ENCODE measurements around the gene ATP8B3. TPM values are rescaled to one million over a fixed set of nuclear protein-coding genes. Genes with fewer than 3 reads are reported as not detected.

ATP8B3 gene
- total RNA-seq, 4 donors from 2014 or later = 0.30 to 1.2 (median 0.66) TPM

DNA sequence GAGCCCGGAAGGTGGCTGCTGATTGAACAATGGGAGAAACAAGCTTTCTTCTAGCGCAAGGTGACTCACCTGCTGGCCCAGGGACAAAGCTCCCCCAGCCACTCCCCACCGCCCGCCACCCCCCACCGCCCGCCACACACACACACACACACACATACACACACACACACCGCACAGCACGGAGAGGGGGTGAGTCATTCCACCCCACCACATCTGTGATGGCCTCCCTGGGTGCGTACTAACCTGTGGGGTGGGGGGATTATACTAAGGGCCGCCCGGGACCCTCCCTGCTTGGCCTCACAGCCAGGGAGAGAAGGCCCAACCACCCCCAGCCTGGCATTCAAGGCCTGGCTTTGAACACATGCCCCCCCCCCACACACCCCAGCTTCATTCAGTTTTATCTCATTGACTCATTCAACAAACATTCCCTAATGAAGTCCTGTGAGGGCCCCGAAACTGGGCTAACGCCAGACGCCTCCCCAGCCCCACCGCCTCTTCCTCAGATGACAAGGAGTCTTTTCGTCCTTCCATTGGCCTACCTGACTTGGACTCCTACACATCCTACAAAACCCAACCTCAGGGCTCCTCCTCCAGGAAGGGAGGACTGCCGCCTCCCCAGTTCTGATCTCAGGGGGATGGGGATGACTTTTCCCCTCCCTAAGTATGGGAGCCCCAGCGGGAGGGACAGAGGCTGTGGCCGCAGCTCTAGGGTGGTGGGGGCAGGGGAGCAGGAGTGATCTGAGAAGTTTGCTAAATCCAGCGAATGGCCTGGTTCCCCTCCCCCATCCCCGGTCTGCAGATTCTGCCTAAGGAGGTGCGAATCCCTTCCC, 64.6 kb downstream of the ATP8B3 start:
- H3K4me3 ChIP-seq (ENCODE audit: low read depth, poor library complexity, severe bottlenecking) = no peak overlapping the region
- DNase-seq (ENCODE audit: low spot score in 2 of 2) = no peak
- TF ChIP-seq POLR2A (IDR thresholded peaks at IDR 0.05) = no peak
- TF ChIP-seq, protein P1, sequence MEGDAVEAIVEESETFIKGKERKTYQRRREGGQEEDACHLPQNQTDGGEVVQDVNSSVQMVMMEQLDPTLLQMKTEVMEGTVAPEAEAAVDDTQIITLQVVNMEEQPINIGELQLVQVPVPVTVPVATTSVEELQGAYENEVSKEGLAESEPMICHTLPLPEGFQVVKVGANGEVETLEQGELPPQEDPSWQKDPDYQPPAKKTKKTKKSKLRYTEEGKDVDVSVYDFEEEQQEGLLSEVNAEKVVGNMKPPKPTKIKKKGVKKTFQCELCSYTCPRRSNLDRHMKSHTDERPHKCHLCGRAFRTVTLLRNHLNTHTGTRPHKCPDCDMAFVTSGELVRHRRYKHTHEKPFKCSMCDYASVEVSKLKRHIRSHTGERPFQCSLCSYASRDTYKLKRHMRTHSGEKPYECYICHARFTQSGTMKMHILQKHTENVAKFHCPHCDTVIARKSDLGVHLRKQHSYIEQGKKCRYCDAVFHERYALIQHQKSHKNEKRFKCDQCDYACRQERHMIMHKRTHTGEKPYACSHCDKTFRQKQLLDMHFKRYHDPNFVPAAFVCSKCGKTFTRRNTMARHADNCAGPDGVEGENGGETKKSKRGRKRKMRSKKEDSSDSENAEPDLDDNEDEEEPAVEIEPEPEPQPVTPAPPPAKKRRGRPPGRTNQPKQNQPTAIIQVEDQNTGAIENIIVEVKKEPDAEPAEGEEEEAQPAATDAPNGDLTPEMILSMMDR (IDR thresholded peaks at IDR 0.05) = no peak
- intact Hi-C loops (cut with DNase I; ENCODE audit: low total_unique reads) = no loop called here
- WGBS, 2 donors = 2 to 4% methylated on average over 18 to 19 of the region's 22 CpGs

DNA sequence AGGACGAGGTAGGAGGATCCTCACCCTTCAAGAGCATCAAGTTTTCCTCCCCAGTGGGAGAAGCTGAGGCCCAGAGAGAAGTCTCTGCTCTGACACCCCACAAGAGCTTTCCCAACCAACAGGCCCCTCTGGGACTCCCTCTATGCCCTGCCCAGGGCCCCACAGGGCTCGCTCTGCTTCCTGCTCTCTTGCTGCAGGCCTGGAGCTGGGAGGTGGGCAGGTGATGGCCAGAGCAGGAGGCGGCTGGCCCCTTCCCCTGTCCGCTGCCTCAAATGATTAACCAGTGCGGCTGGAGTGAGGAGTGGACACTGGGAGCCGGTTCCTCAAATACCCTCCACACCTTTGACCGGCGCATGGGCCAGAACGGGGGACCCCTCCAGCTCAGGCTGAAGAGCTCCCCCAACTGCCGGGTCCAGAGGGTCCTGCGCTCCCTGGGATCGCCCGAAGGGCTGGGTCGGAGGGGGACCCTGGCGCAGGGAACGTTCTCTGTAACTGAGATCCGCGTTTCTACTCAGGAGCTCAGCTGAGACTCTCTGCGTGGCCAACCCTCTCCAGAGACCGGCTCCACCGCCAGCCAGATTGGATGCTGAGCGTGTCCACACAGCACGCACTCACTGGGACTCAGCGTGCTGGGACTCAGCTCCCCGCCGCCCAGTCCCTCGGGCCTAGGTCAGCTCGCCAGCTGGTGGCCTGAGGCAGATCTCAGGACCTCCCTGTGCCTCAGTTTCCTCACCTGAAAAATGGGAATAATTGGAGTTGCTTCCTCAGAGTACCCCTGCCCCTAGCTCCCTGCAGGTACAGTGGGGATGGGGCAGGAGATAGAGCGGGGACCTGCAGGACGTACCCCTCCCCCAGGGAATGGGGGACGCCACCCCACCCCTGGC, 65.4 kb downstream of the ATP8B3 start:
- 1 to 4% methylated on average over 16 to 25 of the region's 31 CpGs for WGBS, 2 donors
- intact Hi-C loops (cut with DNase I; ENCODE audit: low total_unique reads) = no loop called here
- H3K4me3 ChIP-seq (ENCODE audit: low read depth, poor library complexity, severe bottlenecking) = no peak overlapping the region
- no peak for DNase-seq (ENCODE audit: low spot score in 2 of 2)
- no peak for TF ChIP-seq POLR2A (IDR thresholded peaks at IDR 0.05)
- TF ChIP-seq, protein P1 (IDR thresholded peaks at IDR 0.05) = no peak

DNA sequence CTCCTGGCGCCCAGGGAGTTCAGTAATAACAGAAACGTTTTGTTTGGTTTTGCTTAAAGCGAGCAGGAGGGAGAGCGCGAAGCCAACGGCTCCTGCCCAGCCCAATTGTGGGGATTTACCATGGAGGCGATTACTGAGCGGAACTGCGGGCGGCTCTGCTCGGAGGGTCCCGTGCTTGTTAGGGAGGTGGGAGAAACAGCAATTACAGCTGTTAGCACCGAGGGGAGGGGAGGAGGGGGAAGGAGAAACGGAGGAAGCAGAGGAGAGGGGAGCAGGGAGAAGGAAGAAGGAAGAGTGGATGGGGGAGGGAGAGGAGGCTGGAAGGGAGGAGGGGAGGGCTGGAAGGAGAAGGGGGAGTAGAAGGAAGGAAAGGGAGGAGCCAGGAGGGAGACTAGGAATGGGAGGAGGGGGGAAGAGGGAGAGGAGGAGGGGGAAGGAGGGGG, 66.5 kb downstream of the ATP8B3 start:
- H3K4me3 ChIP-seq (ENCODE audit: low read depth, poor library complexity, severe bottlenecking) = no peak overlapping the region
- WGBS, 2 donors = 1 to 6% methylated on average over 13 to 14 of the region's 14 CpGs
- TF ChIP-seq, protein P1 (IDR thresholded peaks at IDR 0.05) = no peak
- no peak for TF ChIP-seq POLR2A (IDR thresholded peaks at IDR 0.05)
- no peak for DNase-seq (ENCODE audit: low spot score in 2 of 2)
- intact Hi-C loops (cut with DNase I; ENCODE audit: low total_unique reads) = no loop called here

DNA sequence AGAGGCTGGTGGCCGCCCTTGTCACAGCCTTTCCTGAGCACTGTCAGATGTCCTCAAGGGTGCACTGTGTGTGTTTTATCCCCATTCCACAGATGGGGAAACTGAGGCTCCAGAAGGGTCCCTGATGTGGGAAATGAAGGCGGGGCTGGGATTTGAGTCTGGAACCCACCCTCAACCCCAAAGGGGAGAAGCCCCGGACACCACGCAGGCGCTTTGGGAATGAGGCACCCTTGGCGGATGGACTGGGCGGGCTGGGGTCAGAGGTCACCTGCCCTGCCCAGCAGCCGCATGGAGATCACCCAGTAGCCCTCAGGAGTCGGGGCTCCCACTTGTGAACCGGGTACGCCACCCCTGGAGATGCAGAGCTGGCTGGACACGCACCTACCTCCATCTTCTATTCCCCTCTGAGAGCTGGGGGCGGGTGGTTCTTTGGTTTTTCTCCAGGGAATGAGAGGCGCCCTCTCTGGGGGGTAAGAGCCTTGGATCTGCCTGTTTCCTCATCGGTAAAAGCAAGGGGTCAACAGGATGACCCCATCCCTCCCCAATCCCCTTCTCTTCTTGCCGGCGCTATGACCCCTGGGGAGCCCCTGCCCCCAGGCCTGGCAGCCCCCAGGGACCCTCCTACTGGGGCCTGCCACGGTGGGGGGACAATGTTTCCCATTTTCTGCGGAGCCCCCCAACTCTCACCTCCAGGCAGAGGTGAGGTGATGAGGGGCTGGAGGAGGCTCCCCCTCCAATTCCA, 67.1 kb downstream of the ATP8B3 start:
- TF ChIP-seq POLR2A (IDR thresholded peaks at IDR 0.05) = no peak
- TF ChIP-seq, protein P1 (IDR thresholded peaks at IDR 0.05) = no peak
- intact Hi-C loops (cut with DNase I; ENCODE audit: low total_unique reads) = no loop called here
- no peak overlapping the region for H3K4me3 ChIP-seq (ENCODE audit: low read depth, poor library complexity, severe bottlenecking)
- DNase-seq (ENCODE audit: low spot score in 2 of 2) = no peak
- WGBS, 2 donors = 14 to 16% methylated on average over 19 of the region's 19 CpGs

DNA sequence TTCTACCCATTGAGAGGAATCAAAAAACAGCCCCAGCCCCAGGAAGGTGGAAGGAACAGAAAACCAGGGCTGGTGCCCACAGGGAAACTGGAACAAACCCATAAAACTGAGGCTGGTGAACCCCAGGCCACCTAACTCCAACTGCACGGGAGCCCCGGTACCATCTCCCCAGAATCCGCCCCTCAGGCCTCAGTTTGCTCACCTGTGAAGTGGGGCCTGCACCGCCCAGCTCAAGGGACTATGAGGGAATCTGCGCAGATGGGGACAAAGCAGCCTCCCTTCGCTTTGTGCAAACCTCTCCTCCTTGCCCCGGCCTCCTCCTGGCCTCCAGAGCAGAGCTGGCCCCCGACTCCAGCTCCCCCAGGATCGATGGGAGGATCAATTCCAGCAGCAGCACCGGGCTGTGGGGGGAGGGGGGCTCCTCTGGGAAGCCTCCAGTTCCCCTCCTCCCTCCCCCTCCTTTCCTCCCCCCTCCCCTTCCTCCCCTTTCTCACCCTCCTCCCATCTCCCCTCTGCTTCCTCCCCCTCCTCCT, 67.9 kb downstream of the ATP8B3 start:
- H3K4me3 ChIP-seq (ENCODE audit: low read depth, poor library complexity, severe bottlenecking) = no peak overlapping the region
- intact Hi-C loops (cut with DNase I; ENCODE audit: low total_unique reads) = no loop called here
- TF ChIP-seq, protein P1 (IDR thresholded peaks at IDR 0.05) = no peak
- TF ChIP-seq POLR2A (IDR thresholded peaks at IDR 0.05) = no peak
- WGBS, 2 donors = 54 to 59% methylated on average over 10 of the region's 10 CpGs
- DNase-seq (ENCODE audit: low spot score in 2 of 2) = no peak
